NCI-H748 (cell line): ENCODE data around the gene WDR18.
"Not testable (repeated sequence)": the region's sequence is repeated elsewhere in the genome, so short reads cannot be mapped to it uniquely, and the experiment has no call there.

ENCODE experiments used
- DNase-seq: peaks from one replicate; lab custom pipeline; 2025; ENCODE audit not compliant: unreplicated experiment; lab: John Stamatoyannopoulos, UW

WDR18 gene

GRCh38 chr19:1018393-1018792, 34.2 kb downstream of the WDR18 start:
- no peak for DNase-seq

- no peak for DNase-seq
Measured at GRCh38 chr19:1018932-1019615, 34.9 kb downstream of the WDR18 start.

GRCh38 chr19:1019616-1019961, 35.4 kb downstream of the WDR18 start:
- DNase-seq = no peak

DNA sequence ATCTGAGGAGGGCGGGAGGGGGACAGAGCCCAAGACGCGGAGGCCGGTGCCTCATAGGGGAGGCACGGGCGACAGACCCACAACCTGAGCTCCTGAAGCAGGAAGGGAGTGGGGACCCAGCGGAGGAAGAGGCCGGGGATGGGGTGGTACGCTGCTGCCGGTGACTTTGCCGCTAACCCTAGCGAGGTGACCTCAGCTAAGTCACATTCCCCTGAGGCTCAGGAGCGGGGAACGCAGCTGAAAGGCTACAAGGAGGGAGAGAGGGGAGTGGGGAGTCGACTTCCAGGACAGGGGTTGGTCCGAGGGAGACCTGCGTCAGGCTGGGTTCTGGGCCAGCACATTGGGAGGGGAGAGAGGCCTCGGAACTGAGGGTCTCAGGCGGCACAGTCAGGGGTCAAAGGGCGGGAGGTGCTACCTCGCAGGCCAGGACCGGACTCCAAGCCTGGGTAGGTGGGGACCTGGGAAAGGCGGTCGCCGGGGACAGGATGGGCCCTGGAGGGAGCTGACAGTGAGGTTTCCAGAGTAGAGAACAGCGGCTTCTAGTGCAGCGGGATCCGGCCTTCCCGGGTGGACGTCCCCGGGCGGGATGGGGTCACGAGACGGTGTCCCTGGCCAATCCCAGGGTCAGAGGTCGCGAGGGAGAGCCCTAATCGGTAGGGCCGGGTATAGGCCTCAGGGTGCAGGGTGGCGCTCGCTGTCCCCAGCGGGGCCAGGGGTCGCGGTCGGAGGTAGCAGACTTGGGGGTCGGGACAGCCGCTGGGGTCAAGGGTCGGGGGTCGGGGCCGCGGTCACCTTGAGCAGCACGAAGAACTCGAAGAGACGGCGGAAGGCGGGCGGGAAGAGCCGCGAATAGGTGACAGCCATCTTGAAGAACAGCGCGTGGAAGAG, 36.1 kb downstream of the WDR18 start:
- DNase-seq = peak; percentile 33

GRCh38 chr19:1020868-1021425, 36.8 kb downstream of the WDR18 start, which contains the start of gene TMEM259:
Gene TMEM259 (minus strand): TSS chr19:1021123. CDS start chr19:1020996, 127 bp downstream.
- DNase-seq = peak; percentile 94

GRCh38 chr19:1023883-1024188, 39.7 kb downstream of the WDR18 start:
- not testable (repeated sequence) for DNase-seq

- not testable (repeated sequence) for DNase-seq
Measured at GRCh38 chr19:1025080-1025479, 40.9 kb downstream of the WDR18 start.

DNA sequence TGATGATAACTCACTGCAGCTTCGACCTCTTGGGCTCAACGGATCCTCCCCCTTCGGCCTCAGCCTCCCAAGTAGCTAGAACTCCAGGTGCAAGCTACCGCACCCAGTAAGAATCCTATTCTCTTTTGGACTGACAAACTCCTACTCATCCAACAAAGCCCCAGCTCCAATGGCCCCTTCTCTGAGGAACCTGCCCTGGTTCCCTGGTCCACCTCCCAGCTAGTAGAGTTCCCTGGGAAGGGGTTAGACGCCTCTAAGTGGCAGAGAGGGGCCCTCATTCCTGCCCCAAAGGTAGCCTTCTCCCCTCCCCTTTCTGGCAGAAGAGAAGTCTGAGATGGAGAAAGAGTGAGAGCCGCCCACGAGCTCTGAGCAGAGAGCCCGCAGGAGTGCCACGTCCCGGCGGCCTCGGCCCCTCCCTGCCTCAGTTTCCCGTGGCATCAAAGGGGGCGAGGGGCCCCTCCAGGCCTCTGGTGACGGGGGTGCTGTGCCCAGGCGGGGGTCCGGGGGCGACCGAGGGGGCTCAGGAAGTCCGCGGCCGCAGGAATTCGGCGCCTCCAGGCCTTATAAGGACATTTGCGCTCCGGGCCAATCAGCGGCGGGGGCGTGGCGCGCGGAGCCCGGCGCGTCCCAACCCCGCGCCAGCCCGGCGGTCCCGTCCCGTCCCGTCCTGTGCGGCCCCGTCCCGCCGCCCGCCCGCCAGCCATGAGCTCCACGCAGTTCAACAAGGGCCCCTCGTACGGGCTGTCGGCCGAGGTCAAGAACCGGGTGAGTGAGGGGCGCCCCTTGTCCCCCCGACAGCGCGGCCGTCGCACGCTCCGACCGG, 42.0 kb downstream of the WDR18 start, which contains the start of gene CNN2:
Gene CNN2, plus strand, starts transcription at position 649 of the 823 bp plus-strand sequence. Its CDS starts 54 bp downstream, at position 703.
- DNase-seq = peak; percentile 51

DNA sequence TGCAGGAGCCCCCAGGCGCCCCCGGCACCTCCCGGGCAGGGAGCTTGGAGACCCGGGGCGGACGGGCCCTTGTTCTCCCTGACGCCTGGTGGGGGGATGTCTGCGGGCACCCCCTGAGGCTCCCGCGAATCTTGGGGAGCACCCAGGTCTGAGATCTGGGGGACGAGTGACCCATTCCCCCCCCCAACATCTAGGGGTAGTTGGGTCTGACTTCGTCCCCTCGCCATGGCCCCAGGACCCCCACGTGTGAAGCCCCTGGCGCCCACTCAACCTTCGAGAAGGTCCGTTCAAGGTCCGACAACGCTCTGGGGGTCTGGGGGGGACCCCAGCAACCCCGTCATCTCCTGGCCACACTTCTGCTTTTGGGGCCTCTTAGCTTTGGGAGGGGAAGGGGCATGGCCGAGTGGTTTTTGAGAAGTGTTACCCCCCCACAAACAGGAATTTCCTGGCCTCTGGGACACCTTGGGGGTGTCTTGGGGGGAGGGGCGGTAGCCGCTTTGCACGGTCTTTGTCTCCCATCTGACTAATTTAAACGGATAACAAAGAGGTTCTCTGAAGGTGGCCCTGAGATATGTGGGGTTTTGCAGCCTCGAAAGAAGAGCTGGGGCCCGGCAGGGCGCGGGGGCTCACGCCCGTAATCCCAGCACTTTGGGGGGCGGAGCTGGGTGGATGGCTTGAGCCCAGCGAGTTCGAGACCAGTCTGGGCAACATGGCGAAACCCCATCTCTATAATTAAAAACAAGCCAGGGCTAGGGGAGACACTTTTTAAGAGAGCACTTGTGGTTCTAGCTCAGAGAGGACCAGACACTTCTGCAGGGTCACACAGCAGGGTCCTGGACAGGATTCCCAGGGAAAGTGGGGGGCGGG, 42.9 kb downstream of the WDR18 start:
- peak; percentile 16 for DNase-seq

GRCh38 chr19:1027650-1028061, 43.5 kb downstream of the WDR18 start:
- peak; percentile 27 for DNase-seq

GRCh38 chr19:1028062-1028926, 44.1 kb downstream of the WDR18 start:
- peak; percentile 65 for DNase-seq

GRCh38 chr19:1032264-1032867, 48.2 kb downstream of the WDR18 start:
- DNase-seq = no peak

DNA sequence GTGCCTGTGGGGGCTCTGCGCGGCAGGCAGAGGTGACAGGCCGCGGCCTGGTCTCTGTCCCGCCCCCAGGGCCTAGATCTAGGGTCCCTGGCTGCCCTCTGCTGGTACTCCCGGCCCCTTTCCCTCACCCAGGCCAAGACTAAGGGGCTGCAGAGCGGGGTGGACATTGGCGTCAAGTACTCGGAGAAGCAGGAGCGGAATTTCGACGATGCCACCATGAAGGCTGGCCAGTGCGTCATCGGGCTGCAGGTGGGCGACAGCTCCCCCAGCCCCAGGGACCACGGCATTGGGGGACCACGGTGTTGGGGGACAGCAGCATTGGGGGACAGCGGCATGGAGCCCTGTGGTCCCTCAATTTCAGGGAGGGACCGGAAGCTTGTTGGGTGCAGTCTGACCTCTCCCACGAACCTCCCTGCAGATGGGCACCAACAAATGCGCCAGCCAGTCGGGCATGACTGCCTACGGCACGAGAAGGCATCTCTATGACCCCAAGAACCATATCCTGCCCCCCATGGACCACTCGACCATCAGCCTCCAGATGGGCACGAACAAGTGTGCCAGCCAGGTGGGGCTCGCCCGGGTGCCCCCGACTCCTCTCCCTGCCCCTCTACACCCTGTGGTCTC, 52.0 kb downstream of the WDR18 start:
- DNase-seq = no peak

- DNase-seq = no peak
Measured at GRCh38 chr19:1037621-1038064, 53.5 kb downstream of the WDR18 start.

GRCh38 chr19:1038978-1039645, 55.0 kb downstream of the WDR18 start:
- no peak for DNase-seq

DNA sequence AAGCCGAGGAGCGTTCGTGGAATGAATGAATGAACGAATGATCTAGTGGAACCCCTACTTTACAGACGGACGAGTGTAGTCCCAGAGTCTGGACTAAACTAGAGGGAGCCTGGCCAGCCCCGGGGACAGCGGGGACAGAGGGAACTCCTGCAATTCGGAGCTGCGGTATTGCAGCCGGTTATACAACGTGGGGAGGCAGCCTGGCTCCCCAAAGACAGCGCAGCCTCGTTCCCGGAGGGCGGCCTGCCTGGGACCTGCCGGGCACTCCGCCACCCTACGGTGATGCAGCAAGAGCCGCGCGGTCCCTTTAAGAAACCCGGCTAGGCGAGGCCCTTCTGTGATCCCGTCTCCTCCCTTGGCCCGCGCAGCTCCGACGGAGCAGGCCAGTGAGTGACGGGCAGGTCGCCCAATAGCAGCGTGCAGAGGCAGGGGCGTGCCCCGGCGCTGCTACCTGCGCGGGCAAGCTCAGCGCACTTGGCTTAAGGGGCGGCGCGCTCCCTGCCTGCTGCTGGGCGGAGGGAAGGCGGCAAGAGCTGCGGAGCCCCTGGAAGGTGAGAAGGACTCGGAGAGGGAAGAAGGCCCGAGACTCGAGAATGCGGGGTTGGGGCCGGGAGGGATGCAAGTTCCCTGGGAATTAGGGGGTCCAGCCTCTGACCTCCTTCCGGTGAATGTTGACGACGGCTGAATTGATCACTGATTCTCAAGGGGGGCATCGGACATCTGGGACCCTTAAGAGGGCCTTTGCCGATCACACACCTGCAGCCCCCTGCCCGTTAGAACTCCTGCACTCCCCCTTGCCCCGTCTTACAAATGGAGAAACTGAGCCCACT, 55.7 kb downstream of the WDR18 start, which contains the start of gene ABCA7:
Gene ABCA7, plus strand, starts transcription at position 462 of the 830 bp plus-strand sequence. CDS start 1,255 bp downstream, outside the sequence.
- DNase-seq = peak; percentile 96
